ENCODE data around the gene SARS1.
A peak's percentile ranks its signal among the peaks of the same experiment; 100 is the strongest.

SARS1 gene

DNA sequence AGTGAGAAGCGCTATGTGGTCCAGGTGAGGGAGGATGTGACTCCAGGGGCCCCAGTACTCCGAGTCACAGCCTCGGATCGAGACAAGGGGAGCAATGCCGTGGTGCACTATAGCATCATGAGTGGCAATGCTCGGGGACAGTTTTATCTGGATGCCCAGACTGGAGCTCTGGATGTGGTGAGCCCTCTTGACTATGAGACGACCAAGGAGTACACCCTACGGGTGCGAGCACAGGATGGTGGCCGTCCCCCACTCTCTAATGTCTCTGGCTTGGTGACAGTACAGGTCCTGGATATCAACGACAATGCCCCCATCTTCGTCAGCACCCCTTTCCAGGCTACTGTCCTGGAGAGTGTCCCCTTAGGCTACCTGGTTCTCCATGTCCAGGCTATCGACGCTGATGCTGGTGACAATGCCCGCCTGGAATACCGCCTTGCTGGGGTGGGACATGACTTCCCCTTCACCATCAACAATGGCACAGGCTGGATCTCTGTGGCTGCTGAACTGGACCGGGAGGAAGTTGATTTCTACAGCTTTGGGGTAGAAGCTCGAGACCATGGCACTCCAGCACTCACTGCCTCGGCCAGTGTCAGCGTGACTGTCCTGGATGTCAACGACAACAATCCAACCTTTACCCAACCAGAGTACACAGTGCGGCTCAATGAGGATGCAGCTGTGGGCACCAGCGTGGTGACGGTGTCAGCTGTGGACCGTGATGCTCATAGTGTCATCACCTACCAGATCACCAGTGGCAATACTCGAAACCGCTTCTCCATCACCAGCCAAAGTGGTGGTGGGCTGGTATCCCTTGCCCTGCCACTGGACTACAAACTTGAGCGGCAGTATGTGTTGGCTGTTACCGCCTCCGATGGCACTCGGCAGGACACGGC lies 37.8 kb downstream of the SARS1 start:
- DNase-seq = no peak

DNA sequence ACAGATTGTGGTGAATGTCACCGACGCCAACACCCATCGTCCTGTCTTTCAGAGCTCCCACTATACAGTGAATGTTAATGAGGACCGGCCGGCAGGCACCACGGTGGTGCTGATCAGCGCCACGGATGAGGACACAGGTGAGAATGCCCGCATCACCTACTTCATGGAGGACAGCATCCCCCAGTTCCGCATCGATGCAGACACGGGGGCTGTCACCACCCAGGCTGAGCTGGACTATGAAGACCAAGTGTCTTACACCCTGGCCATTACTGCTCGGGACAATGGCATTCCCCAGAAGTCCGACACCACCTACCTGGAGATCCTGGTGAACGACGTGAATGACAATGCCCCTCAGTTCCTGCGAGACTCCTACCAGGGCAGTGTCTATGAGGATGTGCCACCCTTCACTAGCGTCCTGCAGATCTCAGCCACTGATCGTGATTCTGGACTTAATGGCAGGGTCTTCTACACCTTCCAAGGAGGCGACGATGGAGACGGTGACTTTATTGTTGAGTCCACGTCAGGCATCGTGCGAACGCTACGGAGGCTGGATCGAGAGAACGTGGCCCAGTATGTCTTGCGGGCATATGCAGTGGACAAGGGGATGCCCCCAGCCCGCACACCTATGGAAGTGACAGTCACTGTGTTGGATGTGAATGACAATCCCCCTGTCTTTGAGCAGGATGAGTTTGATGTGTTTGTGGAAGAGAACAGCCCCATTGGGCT lies 38.6 kb downstream of the SARS1 start:
- no peak for DNase-seq

DNA sequence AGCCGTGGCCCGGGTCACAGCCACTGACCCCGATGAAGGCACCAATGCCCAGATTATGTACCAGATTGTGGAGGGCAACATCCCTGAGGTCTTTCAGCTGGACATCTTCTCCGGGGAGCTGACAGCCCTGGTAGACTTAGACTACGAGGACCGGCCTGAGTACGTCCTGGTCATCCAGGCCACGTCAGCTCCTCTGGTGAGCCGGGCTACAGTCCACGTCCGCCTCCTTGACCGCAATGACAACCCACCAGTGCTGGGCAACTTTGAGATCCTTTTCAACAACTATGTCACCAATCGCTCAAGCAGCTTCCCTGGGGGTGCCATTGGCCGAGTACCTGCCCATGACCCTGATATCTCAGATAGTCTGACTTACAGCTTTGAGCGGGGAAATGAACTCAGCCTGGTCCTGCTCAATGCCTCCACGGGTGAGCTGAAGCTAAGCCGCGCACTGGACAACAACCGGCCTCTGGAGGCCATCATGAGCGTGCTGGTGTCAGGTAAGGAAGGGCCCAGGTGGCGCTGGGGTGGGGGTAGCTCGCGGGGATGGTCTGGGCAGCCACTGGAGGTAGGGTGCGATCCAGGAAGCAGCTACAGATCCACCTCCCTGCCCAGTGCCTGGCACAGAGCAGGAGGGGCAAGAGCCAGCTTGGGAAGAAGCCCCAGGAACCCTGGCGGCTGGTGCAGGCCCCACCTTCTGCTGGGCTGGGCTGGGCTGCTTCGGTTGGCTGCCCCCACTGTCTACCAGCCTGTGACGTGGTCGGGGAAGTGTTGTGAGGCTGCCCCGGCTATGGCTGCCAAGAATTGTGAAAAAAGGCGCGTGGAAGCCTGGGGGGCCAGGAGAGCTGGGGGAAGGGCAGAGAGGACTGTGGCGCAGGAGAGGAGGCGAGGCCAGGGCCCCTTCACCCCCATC lies 39.4 kb downstream of the SARS1 start:
- DNase-seq = peak; percentile 62

DNA sequence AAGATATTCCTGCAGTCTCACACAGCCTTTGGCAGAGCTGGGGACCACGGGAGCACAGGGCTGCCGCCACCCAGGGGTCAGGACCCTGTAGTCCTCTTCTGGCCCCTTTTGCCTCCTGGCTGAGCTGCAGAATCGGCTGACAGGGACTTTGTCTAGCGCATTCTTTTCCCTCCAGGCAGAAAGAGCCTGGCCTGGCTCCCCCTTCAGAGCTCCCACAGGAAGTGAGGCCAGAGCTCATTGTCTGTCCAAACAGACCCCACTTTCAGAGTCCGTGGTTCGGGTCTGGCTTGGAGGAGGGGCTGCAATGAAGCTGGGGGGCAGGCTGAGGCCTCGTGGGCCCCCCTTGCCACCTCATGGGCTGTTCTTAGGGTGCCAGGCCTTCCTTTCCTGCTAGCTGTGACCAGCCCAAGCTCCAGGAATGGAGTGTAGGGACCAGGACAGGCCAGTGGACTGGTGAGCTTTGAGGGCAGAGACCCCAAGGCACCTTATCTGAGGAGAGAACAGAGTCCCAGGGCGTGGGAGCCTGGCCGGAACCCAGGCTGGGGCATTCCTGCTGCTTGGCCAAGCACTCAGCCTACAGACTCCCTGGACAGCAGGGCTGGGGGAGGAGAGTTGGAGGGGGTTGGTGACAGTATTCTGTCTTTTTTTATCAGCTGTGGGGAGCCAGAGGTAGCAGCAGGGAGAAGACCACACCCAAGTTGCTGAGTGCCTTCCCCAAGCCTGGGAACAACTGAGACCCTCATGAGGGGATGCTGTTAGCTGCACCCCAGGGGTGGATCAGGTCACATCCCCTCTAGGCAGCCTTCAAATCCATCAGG lies 40.3 kb downstream of the SARS1 start:
- no peak for DNase-seq

DNA sequence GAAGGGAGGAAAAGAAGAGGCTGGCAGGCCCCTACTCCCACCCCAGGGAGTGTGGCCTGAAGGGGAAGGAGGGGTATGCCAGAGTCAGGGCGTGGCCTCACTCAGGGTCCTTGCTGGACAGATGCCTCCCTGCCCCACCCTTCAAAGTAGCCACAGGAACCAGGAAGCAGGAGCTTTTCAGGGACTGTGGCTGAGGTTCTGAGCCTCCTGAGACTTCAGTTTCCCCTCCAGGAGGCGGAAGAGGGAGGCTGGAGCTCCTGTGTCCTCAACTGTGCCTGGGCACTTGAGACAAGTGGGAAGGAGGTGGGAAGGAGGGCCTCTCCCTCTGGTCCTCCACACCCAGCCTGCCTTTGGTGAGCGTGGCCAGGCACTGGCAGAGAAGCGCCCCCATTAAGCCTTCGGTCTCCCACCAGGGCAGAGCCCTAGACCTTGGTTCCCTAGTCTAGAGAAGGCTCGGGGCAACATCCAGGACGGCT lies 40.9 kb downstream of the SARS1 start:
- no peak for DNase-seq

DNA sequence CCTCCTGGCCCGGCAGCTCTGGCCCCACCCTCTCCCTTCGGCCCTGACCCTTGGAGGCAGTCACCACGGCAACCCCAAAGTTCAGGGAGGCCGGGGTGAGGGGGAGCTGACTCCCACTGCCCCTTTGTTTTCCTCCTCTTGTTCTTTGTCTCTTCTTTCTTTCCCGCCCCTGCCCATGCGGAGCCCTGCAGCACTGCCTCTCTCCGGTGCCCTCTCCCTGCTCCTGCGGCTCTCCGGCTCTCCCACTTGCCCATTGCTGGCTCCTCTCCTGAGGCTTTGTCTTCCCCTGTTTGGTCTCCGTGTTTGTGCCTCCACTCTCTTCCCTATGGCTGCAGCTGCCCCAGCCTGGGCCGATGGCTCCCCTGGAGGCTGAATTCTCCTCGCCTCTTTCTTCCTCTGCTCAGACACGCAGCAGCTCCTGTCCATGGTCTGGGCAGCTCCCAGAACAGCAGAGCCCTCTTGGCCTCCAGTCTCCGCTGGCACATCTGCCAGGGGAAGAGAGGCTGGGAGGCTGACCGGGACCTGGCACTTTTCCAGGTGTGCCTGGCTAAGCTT lies 41.5 kb downstream of the SARS1 start:
- DNase-seq = no peak

DNA sequence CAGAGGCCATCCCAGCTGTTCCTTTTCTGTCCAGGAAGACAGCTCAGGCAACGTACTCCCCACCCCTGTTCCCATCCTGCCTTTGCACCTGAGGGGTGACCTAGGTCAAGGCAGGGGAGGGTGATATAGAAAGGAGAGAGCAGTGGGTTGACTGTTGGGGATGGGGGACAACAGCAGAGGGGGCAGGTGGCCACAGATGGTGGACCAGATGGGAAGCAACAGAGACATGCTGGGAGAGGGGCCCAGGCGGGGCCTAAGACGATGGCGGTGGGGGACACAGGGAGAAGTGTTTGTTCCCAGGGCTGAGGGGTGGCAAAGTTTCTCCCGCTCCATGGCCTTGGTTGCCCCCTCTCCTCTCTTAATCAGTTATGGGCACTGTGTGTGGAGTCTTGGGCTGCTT lies 42.0 kb downstream of the SARS1 start:
- DNase-seq = peak; percentile 91

DNA sequence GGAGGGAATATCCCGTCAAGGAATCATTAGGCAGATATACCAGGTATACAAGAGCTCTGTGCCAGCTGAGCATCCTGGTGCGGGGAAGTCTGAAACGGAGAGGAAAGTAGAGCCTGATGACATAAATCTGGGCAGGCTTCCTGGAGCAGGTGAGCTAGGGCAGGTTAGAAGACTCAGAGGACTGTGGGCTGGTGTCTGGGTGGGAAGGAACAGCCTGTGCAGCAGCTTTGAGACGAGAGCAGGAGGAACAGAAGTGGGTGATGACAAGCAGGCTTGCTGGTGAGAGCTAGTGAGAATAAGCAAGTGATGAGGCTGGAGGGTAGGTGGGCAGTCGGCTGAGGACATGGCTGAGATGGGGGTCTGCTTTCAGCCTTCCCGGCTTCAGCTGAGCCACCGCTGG lies 42.4 kb downstream of the SARS1 start:
- no peak for DNase-seq

DNA sequence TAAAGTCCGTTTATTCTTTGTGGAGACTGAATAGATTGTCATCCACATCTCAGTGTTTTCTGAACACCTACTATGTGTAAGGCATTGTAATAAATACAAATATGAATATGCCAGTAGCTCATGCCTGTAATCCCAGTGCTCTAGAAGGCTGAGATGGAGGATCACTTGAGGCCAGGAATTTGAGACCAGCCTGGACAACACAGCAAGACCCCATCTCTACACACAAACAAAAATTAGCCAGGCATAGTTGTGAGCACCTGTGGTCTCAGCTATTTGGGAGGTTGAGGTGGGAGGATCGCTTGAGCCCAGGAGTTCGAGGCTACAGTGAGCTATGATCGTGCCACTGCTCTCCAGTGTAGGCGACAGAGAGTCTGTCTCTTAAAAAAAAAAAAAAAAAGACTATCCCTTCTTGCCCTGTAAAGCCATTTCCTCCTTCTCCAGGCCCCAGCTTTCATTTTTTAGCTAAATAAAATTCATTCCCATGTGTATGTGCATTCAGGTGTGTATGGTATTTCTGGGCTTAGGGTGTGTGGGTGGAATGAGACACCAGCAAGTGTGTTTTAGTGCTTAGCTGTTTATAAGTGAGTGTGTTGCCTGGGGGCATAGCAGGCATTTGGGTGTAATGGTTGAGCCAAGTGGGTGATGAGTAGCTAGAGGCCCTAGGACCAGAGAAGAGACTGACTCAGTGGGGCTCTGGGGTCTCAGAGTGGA lies 43.4 kb downstream of the SARS1 start:
- no peak for DNase-seq

DNA sequence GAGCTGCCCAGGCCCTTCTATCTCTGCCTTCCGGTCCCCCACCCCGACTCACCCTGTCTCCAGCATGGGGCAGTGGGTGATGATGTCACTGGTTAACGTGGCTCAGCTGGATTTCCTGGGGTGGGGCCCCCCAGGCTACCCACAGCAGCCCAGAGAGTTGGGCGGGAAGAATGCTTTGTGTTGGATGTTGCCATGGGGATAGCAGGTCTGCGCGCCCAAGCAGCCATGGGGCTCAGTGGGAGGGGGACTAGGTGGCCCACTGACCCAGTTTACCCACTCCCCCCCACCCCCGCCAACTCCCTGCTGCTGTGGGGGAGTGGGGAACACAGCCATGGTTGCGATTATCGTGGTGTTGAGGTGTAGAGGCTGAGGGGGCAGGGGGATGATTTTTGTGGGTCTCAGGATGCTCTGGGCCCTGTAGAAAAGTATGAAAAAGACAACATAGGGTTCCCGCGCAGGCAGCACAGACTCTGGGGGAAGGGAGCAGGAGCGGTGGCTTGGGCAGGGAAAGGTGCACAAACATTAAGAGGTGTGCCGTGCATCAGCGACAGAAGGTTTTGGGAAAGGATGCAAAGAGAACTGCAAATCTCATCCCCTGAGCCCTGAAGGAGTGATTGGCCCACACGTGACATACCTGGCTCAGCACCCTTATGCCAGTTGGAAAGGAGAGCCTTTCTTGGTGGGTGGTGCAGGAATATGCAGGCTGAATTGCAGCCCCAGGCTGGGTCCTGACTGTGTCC lies 44.1 kb downstream of the SARS1 start:
- DNase-seq = no peak

DNA sequence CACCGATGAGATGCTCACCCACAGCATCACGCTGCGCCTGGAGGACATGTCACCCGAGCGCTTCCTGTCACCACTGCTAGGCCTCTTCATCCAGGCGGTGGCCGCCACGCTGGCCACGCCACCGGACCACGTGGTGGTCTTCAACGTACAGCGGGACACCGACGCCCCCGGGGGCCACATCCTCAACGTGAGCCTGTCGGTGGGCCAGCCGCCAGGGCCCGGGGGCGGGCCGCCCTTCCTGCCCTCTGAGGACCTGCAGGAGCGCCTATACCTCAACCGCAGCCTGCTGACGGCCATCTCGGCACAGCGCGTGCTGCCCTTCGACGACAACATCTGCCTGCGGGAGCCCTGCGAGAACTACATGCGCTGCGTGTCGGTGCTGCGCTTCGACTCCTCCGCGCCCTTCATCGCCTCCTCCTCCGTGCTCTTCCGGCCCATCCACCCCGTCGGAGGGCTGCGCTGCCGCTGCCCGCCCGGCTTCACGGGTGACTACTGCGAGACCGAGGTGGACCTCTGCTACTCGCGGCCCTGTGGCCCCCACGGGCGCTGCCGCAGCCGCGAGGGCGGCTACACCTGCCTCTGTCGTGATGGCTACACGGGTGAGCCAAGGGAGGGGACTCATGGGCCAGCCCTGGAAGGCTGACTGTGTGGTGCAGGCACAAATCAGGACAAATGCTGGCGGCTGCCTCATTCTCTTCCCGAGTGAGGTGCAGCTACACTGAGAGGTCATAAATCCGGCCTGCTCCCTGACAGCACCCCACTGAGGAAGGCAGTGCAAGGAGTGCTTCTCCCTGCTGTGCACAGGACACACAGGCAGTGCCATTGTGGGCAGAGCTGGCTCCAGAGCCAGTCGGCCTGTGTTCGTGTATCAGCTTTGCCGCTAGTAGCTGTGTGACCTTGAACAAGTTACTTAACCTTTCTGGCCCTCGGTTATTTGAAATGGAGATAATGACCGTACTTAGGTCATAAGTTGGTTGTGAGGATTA lies 45.1 kb downstream of the SARS1 start:
- DNase-seq = no peak

DNA sequence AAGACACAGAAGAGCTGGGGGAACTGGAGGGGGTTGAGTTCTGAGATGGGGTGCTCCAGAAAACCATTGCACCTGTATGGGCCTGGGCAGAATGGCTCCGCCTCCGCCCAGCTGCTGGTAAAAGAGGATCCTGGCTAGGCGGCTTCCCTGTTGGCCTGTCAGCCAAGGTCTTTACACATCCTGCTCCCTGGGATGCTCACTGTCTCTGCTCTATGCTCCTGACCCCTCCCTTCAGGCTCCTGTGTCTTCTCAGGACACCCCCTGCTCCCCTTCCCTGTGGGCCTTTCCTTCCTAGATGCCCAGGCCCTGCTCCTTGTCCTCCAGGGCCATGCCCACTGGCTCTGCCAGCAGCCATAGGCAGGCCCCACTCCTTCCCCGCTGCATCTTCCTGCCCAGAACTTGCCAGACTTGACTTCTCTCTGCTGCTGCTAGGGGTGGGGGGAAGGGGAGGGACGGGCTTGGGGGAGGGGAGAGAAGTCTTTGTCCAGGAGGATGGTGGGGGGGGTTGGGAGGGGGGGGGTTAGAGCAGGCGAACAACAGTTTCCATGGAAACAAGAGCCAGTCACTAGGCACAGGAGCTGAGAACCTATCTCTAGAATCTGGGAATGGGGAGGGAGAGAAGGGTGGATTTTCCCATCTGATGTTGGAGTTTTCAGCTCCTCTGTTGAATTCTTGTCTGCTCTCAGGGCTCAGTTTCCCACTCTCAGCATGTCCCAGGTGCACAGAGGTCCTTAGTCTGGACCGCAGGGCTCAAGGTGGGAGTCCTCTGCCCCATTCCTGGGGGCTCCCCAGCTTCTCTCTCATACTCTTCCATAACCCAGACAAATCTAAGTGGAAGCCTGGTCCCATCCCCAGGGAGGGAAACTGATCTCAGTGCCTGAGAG lies 46.2 kb downstream of the SARS1 start:
- DNase-seq = no peak

DNA sequence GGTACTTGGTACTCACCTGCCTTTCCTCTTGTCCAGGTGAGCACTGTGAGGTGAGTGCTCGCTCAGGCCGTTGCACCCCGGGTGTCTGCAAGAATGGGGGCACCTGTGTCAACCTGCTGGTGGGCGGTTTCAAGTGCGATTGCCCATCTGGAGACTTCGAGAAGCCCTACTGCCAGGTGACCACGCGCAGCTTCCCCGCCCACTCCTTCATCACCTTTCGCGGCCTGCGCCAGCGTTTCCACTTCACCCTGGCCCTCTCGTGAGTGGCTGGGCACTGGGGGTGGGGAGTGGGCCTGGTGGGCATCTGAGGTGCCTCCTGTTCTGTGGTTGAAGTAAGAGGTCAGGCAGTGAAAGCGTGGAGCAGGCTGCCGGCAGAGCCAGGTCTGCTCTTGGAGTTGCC lies 47.3 kb downstream of the SARS1 start:
- DNase-seq = no peak

DNA sequence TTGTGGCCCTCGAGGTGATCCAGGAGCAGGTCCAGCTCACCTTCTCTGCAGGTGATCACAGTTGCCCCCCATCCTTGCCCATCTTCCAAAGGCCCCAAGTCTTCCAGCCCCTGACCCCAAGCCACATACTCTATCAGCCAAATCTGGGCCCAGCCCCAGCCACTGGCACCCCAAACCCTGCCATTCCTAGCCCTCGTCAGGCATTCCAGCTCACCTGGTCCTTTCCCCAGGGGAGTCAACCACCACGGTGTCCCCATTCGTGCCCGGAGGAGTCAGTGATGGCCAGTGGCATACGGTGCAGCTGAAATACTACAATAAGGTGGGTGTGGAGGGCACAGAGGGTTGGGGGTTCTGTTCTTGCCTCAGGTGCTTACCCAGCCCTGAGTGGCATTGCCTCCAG lies 47.9 kb downstream of the SARS1 start:
- no peak for DNase-seq

DNA sequence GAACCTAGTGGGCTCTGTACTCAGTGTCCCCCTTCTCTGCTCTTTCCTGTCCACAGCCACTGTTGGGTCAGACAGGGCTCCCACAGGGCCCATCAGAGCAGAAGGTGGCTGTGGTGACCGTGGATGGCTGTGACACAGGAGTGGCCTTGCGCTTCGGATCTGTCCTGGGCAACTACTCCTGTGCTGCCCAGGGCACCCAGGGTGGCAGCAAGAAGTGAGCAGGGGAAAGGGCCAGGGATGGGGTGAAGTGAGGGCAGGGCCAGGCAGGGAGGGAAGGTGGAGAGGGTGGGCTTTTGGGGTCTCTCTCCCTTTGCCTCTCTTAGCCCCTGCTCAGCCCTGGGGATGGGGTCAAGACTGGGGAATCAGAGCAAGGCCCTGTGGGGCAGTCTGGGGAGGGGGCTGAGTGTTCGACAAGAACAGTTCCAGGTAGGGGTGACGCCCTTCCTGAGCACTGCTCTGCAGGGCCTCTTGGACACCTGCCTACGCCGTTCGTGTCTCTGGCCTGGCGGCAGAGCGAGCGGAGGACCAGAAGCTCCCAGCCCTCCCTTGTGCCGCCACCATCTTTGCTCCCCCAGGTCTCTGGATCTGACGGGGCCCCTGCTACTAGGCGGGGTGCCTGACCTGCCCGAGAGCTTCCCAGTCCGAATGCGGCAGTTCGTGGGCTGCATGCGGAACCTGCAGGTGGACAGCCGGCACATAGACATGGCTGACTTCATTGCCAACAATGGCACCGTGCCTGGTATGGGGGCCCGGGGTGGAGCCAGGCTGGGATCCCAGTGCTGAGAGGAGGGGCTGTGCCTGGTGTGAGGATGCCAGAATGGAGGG lies 48.7 kb downstream of the SARS1 start:
- no peak for DNase-seq

DNA sequence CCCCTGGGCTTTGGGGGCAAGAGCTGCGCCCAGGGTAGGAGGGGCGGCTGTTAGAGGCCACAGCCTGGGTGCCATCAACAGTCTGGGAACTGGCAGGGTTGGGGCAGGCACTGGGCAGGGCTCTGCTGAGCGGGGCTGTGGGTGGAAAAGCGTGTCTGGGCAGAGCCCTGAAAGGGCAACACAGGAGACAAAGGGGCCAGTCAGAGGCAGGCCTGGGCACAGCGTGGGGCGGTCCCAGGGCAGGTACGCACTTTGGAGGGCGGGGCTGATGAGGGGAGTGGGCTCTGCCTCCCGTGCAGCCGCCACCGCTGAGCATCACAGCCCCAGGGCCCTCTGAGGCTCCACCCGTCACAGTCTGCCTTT lies 49.5 kb downstream of the SARS1 start:
- no peak for DNase-seq

Data from DMS 273 treated with DMSO at 0.1 percent for 48 hours (cell line).